ENCODE data around the gene DHX35.
A peak's percentile ranks its signal among the peaks of the same experiment; 100 is the strongest.

GRCh38 chr20:39049684-39050554, 87.8 kb downstream of the DHX35 start:
- TF ChIP-seq, protein P1, sequence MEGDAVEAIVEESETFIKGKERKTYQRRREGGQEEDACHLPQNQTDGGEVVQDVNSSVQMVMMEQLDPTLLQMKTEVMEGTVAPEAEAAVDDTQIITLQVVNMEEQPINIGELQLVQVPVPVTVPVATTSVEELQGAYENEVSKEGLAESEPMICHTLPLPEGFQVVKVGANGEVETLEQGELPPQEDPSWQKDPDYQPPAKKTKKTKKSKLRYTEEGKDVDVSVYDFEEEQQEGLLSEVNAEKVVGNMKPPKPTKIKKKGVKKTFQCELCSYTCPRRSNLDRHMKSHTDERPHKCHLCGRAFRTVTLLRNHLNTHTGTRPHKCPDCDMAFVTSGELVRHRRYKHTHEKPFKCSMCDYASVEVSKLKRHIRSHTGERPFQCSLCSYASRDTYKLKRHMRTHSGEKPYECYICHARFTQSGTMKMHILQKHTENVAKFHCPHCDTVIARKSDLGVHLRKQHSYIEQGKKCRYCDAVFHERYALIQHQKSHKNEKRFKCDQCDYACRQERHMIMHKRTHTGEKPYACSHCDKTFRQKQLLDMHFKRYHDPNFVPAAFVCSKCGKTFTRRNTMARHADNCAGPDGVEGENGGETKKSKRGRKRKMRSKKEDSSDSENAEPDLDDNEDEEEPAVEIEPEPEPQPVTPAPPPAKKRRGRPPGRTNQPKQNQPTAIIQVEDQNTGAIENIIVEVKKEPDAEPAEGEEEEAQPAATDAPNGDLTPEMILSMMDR (IDR thresholded peaks at IDR 0.05), result peak; percentile 86 to 92 (median 90)
- TF ChIP-seq POLR2A (IDR thresholded peaks at IDR 0.05) (no peak), EP300 (IDR thresholded peaks at IDR 0.05) (no peak)

Data from ovary (tissue), 3 donors.